Kasumi-1 (cell line): ENCODE measurements around the gene BMP2K.

Experiments used
- DNase-seq, 2 experiments: peaks; one replicate each; lab custom pipeline; 2025; lab: John Stamatoyannopoulos, UW

Gene BMP2K

DNA sequence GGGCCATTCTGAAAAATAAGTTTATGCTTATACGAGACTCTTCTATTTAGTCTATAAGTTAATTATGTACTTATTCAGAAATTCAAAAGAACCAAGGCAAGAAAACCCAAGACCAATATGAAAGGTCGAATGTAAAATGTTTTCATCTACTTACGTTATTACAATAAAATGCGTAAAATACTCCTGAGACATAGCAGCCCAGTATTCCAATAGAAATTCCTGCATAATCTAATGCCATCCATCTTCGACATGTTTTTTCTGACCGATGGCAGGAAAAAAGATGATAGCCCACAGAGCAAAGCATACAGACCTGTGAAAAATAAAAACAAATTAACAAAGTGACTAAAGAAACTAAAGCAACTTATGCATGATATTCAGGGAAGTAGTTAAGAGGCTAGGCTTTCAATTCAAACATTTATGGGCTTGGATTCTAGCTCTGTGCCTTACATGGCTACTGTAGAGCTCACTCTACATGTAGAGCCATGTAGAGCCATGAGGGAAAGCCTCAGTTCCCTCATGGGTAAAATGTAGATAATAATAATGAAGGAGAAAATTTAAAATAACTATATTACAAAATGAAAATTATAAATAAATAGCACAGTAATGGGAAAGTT lies 154.0 kb downstream of the BMP2K start:
- DNase-seq: no peak

DNA sequence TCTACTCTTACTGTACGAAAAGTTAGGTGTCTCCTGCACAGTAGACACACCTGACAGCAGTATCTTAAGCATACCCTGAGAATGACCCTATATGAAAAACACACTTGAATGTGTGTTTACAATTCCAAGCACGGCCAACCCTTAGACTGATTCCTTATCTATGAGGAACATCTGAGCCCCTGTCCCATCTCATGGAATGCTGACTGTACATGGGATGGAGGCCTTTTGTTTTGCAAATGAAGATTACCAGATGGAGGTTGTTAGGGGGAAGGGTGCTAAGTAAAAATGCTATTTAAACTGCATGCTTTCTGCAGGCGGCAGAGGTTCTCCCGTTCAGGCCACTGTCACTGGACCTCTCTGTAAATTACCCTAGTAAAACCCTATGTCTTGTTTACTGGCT lies 160.8 kb downstream of the BMP2K start:
- no peak for DNase-seq

DNA sequence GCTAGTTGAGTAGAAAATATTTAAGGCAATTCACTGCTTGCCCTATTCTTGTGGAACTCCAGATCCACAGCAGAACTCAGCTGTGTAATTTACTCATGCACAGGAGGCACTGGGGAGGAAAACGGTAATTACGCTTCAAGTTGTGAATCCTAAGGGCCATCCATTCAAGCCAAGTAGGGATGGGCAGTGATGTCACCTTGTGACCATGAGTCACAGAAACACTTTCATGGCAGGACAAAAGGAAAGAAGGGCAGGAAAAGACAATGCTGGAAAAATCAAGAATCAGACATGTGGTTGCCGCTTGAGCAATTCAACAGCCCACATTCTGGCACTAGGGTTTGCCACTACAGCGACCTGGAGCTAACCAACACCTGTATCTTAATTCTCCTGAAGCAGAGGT lies 161.7 kb downstream of the BMP2K start:
- no peak for DNase-seq

DNA sequence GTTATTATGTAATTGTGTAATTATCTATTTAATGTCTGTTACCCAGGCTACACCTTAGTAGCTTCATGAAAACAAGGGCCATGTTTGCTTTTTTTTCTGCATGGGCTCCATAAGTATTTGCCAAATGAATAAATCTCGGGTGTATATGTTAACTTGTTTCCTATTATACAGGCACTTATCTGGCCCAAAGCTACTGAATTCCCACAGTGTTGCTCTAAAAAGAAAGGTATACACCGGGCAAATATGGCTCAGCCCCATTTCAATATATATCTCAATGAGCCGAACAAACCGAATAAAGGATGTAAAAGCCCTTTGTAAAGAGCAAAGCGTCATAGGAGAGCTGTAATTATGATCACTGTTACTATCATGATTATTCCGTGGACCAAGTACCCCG lies 162.3 kb downstream of the BMP2K start:
- DNase-seq: no peak

DNA sequence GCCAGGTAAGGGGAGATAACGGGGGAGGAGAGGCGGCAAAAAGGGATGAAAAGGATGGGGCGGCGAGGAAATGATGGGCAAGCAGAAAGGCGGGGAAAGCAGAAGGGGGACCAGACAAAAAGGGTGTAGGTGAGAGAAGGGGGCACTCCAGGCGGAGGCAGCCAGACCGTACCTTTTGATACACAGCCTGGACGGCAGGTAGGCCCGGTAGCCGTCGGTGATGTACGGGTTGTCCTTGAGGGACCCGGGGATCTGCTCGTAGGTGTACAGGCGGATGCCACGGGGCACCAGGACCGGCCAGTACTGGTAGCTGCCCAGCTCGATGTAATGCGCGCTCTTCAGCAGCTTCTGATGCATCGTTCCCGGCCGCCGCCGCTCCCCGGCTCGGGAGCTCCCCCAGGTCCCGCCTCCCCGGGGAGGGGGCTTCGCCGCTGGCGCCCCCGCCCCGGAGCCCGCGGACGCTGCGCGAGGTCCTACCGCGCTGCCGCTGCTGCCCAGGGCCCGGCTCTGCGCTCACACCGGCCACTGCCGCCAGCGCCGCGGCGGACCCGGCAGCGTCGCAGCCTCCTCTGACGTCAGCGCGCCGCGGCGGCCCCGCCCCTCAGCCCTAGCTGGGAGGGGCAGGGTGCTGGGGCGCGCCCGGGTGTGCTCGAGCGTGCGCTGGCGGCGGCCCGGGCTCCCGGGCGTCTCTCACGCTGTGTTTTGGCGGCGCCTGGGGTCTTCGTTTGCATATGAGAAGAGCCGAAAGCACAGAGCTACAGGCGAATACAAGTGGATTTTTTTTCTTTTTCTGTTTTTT lies 162.9 kb downstream of the BMP2K start, which contains the start of gene PAQR3:
Gene PAQR3 (minus strand): TSS at position 571 of the 799 bp plus-strand sequence. CDS start 214 bp downstream, at position 357.
- peak; percentile 81 to 82 for DNase-seq

DNA sequence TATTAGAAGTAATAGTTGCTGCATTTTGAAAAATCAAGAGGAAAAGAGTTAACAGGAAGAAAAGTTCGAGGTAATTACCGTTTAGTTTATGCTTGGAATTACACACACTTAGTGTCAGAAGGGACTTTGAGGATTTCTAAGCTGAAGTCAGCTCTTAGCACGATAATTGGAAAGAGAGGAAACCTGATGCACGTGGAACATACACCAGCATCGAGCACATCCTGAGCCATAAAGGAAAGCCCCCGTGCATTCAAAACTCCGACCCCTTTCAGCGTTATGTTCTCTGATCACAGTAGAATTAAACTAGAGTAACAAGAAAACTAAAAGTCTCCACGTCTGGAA lies 163.5 kb downstream of the BMP2K start:
- no peak for DNase-seq

DNA sequence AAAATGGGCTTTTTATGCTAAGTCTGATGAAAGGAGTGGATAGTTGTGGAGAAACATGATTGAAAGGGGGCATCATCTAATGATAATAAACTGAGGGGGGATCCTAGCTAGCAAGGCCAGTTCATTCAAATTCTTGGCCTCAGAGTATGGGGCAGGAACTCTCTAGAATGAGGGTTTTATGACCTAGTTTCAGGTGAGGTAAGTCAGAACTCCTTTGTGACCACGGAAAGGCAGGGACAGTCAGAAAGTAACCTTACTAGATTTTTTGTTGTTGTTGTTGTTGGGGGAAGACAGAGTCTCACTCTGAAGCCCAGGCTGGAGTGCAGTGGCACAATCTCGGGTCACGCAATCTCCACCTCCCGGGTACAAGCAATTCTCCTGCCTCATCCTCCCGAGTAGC lies 164.6 kb downstream of the BMP2K start:
- DNase-seq: no peak

DNA sequence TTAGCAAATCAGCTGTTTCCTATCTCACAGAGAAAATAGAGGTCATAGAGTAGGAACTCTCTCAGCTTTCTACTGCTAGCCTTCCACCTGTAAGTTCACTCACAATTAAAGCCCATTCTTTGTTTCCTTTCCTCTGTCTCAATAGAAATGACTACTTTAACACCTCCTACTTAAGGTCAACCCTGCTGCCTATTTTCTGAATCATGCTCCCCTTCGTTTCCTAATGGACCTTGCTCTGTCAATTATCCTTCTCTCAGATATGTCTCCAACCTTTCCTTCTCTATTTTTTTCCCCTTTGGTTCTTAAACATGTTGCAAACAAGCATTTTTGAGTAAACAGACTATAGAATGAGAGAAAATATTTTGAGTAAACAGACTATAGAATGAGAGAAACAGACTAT lies 168.2 kb downstream of the BMP2K start:
- no peak for DNase-seq

DNA sequence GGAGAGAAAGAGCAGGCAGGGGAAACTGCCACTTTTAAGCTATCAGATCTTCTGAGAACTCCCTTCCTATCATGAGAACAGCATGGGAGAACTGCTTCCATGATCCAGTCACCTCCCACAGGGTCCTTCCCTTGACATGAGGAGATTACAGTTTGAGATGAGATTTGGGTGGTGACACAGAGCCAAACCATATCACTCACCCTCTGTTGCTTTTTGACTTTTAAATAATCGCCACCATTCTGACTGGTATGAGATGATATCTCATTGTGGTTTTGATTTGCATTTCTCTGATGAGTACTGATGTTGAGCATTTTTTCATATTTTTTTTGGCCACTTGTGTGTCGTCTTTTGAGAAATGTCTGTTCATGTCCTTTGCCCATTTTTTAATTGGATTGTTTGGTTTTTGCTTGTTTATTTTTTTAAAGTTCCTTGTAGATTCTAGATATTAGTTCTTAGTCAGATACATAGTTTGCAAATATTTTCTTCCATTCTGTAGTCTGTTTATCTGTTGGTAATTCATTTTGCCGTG lies 169.6 kb downstream of the BMP2K start:
- no peak for DNase-seq

DNA sequence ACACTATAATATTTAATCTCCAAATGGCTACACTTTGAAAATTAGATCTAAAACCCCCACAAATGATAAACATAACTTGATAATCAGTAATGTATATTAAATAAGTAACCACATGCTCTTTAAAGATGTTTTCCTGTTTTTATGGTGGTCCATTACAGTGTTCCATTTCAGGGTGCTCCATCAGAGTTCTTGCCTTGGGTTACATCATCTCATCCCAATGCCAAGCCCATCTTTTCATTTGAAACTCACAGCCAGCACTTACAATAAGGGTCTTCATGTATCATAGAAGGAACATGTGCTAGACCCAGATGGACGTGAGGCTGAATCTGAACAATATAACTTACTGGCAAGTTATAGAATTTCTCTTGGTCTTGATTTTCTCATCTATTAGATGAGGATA lies 173.6 kb downstream of the BMP2K start:
- no peak for DNase-seq

DNA sequence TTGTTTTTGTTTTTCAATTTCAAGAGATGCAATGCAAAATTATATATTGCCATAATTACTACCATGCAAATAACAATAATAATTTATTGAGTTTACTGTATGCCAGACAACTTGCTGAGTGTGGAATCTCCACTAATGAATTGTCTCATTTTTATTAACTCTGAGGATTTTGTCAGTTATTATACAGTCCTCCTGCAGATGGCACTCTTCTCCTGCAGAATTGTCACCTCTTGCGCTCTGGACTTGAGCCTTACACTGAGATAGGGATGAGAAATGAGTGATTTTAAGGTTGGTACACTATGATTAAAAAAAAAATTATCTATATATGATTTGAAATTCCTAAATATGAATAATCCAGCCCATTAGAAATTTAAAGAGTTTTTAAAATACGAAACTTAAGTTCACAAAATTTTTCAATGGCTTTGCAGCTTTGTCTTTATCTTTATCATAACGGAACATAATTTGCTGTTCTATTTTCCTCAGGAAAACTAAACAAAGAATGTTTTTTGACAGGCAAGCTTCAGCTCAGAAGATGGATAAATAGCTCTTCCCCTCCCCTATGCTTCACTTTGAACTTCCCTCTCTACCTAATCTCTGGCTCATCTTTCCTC lies 175.8 kb downstream of the BMP2K start:
- peak; percentile 69 to 76 for DNase-seq

DNA sequence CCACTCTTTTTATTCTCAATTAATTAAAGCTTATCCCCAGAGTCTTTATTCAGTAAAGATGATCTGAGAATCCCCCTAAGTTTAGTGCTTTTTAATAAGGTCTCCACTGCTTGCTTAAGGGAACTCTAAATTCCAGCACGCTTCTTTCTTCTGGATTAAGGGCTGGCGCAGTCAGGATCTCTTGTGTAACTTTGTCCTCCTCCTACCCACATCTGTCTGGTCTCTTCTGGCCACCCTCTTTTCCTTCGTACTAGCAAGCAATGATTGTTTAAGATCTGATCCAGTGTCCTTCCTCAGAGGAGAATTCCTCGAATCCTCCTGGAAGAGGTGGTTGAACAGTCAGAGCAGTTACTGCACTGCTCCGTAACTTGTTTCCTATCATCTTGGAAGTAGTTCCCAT lies 177.1 kb downstream of the BMP2K start:
- DNase-seq: no peak

DNA sequence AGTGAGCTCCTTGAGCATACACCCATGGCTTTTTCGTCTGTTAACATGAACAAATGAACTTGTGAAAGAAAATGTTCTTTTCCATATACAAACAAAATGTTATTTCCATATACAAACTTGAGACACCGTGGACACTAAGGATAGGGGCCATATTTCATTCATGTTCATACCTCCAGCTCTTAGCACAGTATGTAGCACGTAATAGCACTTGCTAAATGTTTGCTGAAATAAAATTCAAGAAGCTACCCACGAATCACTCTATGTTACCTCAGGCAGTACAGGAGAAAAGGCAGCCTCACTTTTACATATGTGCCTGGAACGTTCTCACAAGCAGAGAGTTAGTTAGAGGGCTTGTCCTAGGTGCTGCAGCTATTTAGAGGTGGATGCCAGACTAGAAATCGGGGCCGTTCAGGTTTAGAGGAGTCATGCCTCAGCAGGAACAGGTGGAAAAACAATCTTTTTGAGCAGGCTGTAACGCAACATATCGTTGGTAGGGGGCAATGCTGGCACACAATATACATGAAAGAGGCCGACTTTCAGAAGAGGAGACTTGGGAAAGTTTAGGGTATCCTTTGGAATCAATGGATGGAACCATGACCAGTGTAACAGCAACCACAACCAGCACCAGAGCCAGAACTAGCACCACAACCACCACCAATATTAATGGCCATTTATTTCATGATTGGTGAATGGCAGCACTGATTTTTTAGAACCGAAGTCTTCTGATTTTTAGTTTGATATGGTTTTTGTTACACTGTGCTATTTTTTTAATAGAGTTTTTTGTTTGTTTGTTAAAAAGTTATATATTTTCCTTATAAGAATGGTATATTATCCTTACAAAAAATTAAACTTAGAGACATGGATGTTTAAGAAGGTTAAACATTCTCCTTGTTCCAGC lies 177.9 kb downstream of the BMP2K start:
- DNase-seq: peak; percentile 43 to 65

DNA sequence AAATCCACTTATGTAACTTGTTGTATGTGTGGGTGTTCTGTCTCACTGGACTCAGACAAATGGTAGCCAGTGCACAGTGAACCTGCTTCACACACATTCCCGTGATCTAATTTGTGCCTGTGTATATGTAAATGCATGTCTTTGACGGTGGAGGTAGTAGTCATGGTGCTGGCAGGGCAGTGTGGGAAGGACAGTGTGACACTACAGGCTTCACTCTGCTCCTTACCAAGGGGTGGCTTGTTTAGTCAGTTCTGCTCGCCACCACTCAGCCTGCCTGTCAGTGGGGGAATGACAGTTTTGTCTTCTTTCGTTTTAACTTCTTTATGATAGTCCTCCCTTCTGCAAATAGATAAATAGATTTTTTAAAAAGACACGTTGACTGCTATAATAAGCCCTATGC lies 180.8 kb downstream of the BMP2K start:
- DNase-seq: no peak

DNA sequence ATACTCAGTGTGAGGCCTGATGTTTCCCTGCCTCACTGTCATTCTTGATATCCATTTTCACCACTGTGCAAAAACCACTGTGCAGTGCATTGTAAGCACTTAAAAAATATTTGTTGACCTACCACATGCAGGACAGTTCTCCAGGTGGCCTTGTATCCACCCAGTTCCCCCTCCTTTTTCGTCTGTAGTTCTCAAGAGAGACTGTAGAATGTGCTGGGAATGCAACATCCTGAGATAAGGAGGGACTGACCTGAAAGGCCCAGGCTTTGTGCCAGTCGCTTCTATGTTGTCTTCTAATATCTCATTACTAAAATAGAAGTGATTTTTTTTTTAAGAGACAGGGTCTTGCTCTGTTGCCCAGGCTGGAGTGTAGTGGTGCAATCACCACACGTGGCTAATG lies 184.8 kb downstream of the BMP2K start:
- no peak for DNase-seq
